GM12872 (cell line): ENCODE data around the gene IMP3.

ENCODE experiments used
- CTCF ChIP-seq: IDR thresholded peaks from 3 replicates; pipeline ENCODE4 v1.5.1; 2011; ENCODE audit warnings: low read depth, mild to moderate bottlenecking, low read length, moderate library complexity; ENCODE audit not compliant: insufficient read depth

IMP3 gene

GRCh38 chr15:75636026-75636425 is 4.0 kb downstream of the IMP3 start:
- no peak for TF ChIP-seq CTCF

GRCh38 chr15:75631935-75632334 is 8.1 kb downstream of the IMP3 start:
- TF ChIP-seq CTCF = no peak

- TF ChIP-seq CTCF = no peak
Measured at GRCh38 chr15:75625542-75626347, 14.3 kb downstream of the IMP3 start, which contains the start of gene SNUPN. Gene SNUPN (minus strand): TSS chr15:75625725. CDS start chr15:75621051, 4,674 bp downstream.

GRCh38 chr15:75622505-75622904 is 17.5 kb downstream of the IMP3 start:
- TF ChIP-seq CTCF = no peak

GRCh38 chr15:75620841-75621391 is 19.1 kb downstream of the IMP3 start:
- TF ChIP-seq CTCF = no peak

- TF ChIP-seq CTCF = no peak
Measured at GRCh38 chr15:75620058-75620820, 19.8 kb downstream of the IMP3 start.

- no peak for TF ChIP-seq CTCF
Measured at GRCh38 chr15:75616766-75617165, 23.3 kb downstream of the IMP3 start.
